ENCODE data around the gene TBC1D22B. TPM values are rescaled to one million over a fixed set of nuclear protein-coding genes. Genes with fewer than 3 reads are reported as not detected.

TBC1D22B gene
- total RNA-seq, 1 experiment from 2014 or later = 9.1 TPM

- Histone ChIP-seq H3K9ac (ENCODE audit: low read length) (no peak overlapping the region), H3K36me3 (ENCODE audit: low read depth, low read length) (peaks cover 9% of the 10 kb centered on the region; the same call in 1 of the 2 replicates), H3K9me3 (ENCODE audit: low read length) (no peaks in the 10 kb centered on the region), H3K9me2 (replicated peaks; ENCODE audit: low read length) (no peaks in the 10 kb centered on the region), H3K4me3 (ENCODE audit: low read length) (no peak overlapping the region), H3K27ac (ENCODE audit: low read length) (no peak overlapping the region), H4K20me1 (ENCODE audit: low read length) (no peaks in the 10 kb centered on the region), H3F3A (ENCODE audit: low read length, unreplicated experiment) (no peaks in the 10 kb centered on the region), H3K79me2 (ENCODE audit: low read length) (no peaks in the 10 kb centered on the region), H2AFZ (ENCODE audit: low read length) (no peak overlapping the region), H3K4me2 (ENCODE audit: low read length) (no peak overlapping the region), H3K27me3 (ENCODE audit: low read length) (no peaks in the 10 kb centered on the region), H3K4me1 (ENCODE audit: insufficient read depth, low read length) (peaks cover 4% of the 10 kb centered on the region; the same call in 1 of the 2 replicates)
- ChIA-PET POLR2A (ENCODE audit: unreplicated experiment) (no interaction called here), CTCF (interaction anchor here (1.0 kb wide), 1 partner anchor 21 kb away, joined by 3 read pairs; no protein-coding TSS in a partner anchor)
- intact Hi-C loops (cut with micrococcal nuclease) = no loop called here
- BruUV-seq (replicated peaks) = no TSS peak
- ATAC-seq (peak; percentile 89), DNase-seq (peak; percentile 64)
- TF ChIP-seq EZH2phosphoT487 (IDR thresholded peaks at IDR 0.05; ENCODE audit: borderline replicate concordance, low read length) = no peak
- TF ChIP-seq EZH2 (IDR thresholded peaks at IDR 0.05; ENCODE audit: low read length, unreplicated experiment) = no peak
- peak; percentile 84 for TF ChIP-seq CTCF (conservative IDR thresholded peaks at IDR 0.05; ENCODE audit: low read depth, low read length)
Measured at GRCh38 chr6:37303891-37304503, 46.4 kb downstream of the TBC1D22B start.

- ChIA-PET POLR2A (ENCODE audit: unreplicated experiment) (no interaction called here), CTCF (no interaction called here)
- Histone ChIP-seq H3F3A (ENCODE audit: low read length, unreplicated experiment) (no peaks in the 10 kb centered on the region), H3K9me2 (replicated peaks; ENCODE audit: low read length) (no peaks in the 10 kb centered on the region), H3K27ac (ENCODE audit: low read length) (no peak overlapping the region), H3K9me3 (ENCODE audit: low read length) (no peaks in the 10 kb centered on the region), H3K9ac (ENCODE audit: low read length) (no peak overlapping the region), H3K27me3 (ENCODE audit: low read length) (no peaks in the 10 kb centered on the region), H3K79me2 (ENCODE audit: low read length) (no peaks in the 10 kb centered on the region), H3K36me3 (ENCODE audit: low read depth, low read length) (peaks cover 9% of the 10 kb centered on the region; the same call in 1 of the 2 replicates), H2AFZ (ENCODE audit: low read length) (no peak overlapping the region), H3K4me1 (ENCODE audit: insufficient read depth, low read length) (peaks cover 4% of the 10 kb centered on the region; the same call in 1 of the 2 replicates), H3K4me3 (ENCODE audit: low read length) (no peak overlapping the region), H4K20me1 (ENCODE audit: low read length) (no peaks in the 10 kb centered on the region), H3K4me2 (ENCODE audit: low read length) (no peak overlapping the region)
- no peak for DNase-seq
- intact Hi-C loops (cut with micrococcal nuclease) = no loop called here
- ATAC-seq = no peak
- TF ChIP-seq CTCF (conservative IDR thresholded peaks at IDR 0.05; ENCODE audit: low read depth, low read length) (no peak), EZH2 (IDR thresholded peaks at IDR 0.05; ENCODE audit: low read length, unreplicated experiment) (no peak), EZH2phosphoT487 (IDR thresholded peaks at IDR 0.05; ENCODE audit: borderline replicate concordance, low read length) (no peak)
- no TSS peak for BruUV-seq (replicated peaks)
Measured at GRCh38 chr6:37304766-37305165, 47.2 kb downstream of the TBC1D22B start.

DNA sequence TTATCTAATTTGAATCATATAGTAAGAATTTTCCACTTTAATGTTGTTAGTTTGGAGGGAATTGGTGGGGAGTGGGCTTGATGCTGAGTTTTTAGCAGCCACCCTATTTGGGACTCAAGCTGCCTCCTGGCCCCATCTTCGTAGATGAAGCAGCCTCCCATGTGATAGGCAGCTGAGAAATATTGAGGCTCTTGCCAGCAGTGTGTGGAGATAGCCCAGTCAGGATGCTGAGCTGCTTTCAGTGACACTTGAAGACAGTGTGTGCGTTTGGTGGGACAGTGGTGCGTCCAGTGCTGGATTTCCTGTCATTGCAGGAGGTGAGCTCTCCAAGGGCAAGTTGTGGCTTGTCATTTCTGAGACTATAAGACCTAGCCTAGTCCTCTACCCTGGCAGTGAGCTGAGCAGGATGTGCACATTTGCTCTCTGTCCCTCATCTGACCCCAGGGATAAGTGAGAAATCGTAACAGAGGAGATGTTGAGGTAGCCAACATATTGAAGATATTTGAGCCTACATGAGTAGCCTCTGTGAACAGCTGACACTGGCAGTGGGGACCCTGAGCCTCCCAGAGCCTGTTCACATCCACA lies 48.4 kb downstream of the TBC1D22B start:
- H3K4me2 ChIP-seq (ENCODE audit: low read length) = no peak overlapping the region
- intact Hi-C loops (cut with micrococcal nuclease) = no loop called here
- no peaks in the 10 kb centered on the region for H3K27me3 ChIP-seq (ENCODE audit: low read length)
- H3K27ac ChIP-seq (ENCODE audit: low read length) = no peak overlapping the region
- no peak overlapping the region for H3K4me3 ChIP-seq (ENCODE audit: low read length)
- TF ChIP-seq EZH2phosphoT487 (IDR thresholded peaks at IDR 0.05; ENCODE audit: borderline replicate concordance, low read length) (no peak), CTCF (conservative IDR thresholded peaks at IDR 0.05; ENCODE audit: low read depth, low read length) (no peak), EZH2 (IDR thresholded peaks at IDR 0.05; ENCODE audit: low read length, unreplicated experiment) (no peak)
- ATAC-seq (no peak), DNase-seq (no peak)
- BruUV-seq (replicated peaks) = no TSS peak
- peaks cover 4% of the 10 kb centered on the region; the same call in 1 of the 2 replicates for H3K4me1 ChIP-seq (ENCODE audit: insufficient read depth, low read length)
- no peaks in the 10 kb centered on the region for H3K79me2 ChIP-seq (ENCODE audit: low read length)
- peaks cover 9% of the 10 kb centered on the region; the same call in 1 of the 2 replicates for H3K36me3 ChIP-seq (ENCODE audit: low read depth, low read length)
- no peaks in the 10 kb centered on the region for H3K9me2 ChIP-seq (replicated peaks; ENCODE audit: low read length)
- no peak overlapping the region for H3K9ac ChIP-seq (ENCODE audit: low read length)
- no peaks in the 10 kb centered on the region for H3K9me3 ChIP-seq (ENCODE audit: low read length)
- H2AFZ ChIP-seq (ENCODE audit: low read length) = no peak overlapping the region
- CTCF ChIA-PET = no interaction called here
- no peaks in the 10 kb centered on the region for H4K20me1 ChIP-seq (ENCODE audit: low read length)
- POLR2A ChIA-PET (ENCODE audit: unreplicated experiment) = no interaction called here
- no peaks in the 10 kb centered on the region for H3F3A ChIP-seq (ENCODE audit: low read length, unreplicated experiment)

Data from PC-3 (cell line).